ENCODE measurements around the gene CST5. TPM values are rescaled to one million over a fixed set of nuclear protein-coding genes. Genes with fewer than 3 reads are reported as not detected.
A peak's percentile ranks its signal among the peaks of the same experiment; 100 is the strongest.

Gene CST5, protein sequence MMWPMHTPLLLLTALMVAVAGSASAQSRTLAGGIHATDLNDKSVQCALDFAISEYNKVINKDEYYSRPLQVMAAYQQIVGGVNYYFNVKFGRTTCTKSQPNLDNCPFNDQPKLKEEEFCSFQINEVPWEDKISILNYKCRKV
- not detected for total RNA-seq

DNA sequence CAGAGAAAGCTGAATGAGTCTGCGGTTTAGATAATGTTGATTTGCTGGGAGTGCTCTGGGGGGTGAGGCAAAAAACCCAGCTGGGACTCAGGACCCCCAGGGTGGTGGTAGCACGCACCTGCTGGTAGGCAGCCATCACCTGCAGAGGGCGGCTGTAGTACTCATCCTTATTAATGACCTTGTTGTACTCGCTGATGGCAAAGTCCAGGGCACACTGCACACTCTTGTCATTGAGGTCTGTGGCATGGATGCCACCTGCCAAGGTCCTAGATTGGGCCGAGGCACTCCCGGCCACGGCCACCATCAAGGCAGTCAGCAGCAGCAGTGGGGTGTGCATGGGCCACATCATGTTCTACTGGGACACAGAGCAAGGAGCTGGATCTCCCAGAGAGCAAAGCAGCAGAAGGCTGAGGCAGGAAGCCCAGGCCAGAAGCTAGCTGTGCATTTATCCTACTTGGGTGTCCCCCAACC lies at the start of gene CST5:
Gene CST5, minus strand, starts transcription at position 421 of the 471 bp plus-strand sequence. Its CDS starts 72 bp downstream, at position 349.
- POLR2A ChIA-PET = no interaction called here
- peak within 1 kb of the TSS; percentile 27 for H3K27ac Mint-ChIP-seq
- no peak for DNase-seq
- no peaks in the 10 kb centered on the region for H3K9me3 Mint-ChIP-seq
- CTCF ChIA-PET = no interaction called here
- no peaks in the 10 kb centered on the region for H3K36me3 Mint-ChIP-seq (ENCODE audit: low read depth)
- no peak within 1 kb of the TSS for H3K4me3 Mint-ChIP-seq
- peaks cover 9% of the 10 kb centered on the region for H3K4me1 Mint-ChIP-seq
- peaks cover 2% of the 10 kb centered on the region for H3K27me3 Mint-ChIP-seq

DNA sequence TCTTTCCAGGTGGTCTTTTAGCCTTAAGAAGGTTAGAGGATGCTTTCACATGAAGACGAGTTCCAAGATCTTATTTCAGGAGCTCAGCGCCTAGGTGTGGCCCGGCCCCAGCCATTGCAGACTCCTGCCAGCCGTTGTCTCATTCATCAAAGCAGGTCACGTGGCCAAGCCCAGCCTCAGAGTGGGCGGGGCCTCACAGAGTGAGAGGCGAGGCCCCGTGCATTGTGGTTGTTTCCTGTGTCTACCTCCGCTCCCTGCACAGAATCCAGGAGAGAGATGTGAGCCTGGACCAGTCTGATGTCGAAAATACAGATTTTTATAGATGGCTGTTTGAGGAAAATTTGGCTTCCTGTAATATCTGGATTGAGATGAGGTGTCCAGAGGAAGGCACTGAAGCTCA lies 49.2 kb upstream of the CST5 start:
- Mint-ChIP-seq H3K27ac (no peak overlapping the region), H3K4me1 (peaks cover 27% of the 10 kb centered on the region), H3K4me3 (no peak overlapping the region), H3K9me3 (peaks cover 14% of the 10 kb centered on the region), H3K27me3 (no peaks in the 10 kb centered on the region), H3K36me3 (ENCODE audit: low read depth) (peaks cover 5% of the 10 kb centered on the region)
- peak; percentile 49 for DNase-seq
- POLR2A ChIA-PET = no interaction called here
- CTCF ChIA-PET = interaction anchor here (0.8 to 1.7 kb wide), 2 partner anchors 9 to 39 kb away, joined by 3 to 9 read pairs; no protein-coding TSS in a partner anchor

DNA sequence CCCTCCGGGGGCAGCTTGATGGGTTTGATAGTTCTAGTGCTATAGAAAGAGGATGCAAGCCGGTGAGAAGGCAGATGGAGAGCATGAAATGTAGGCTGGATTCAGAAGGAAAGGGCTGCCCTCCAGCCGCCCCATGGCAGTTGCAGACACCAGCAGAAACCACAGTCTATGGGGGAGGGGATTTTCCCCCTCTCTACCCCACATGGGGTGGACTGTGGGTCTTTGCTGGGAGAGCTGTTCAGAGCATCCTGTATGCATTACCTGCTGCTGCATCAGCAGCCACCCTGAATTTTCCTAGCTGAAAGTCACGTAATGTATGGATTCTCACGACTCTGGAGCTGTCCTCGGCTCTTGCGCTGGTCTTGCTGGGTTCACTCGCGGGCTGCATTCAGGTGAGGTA lies 48.8 kb upstream of the CST5 start:
- peaks cover 27% of the 10 kb centered on the region for H3K4me1 Mint-ChIP-seq
- H3K27me3 Mint-ChIP-seq = no peaks in the 10 kb centered on the region
- peaks cover 5% of the 10 kb centered on the region for H3K36me3 Mint-ChIP-seq (ENCODE audit: low read depth)
- CTCF ChIA-PET = interaction anchor here (1.7 kb wide), 1 partner anchor 9 kb away, joined by 9 read pairs; no protein-coding TSS in a partner anchor
- POLR2A ChIA-PET = no interaction called here
- H3K4me3 Mint-ChIP-seq = no peak overlapping the region
- H3K27ac Mint-ChIP-seq = no peak overlapping the region
- H3K9me3 Mint-ChIP-seq = peaks cover 14% of the 10 kb centered on the region
- DNase-seq = no peak

DNA sequence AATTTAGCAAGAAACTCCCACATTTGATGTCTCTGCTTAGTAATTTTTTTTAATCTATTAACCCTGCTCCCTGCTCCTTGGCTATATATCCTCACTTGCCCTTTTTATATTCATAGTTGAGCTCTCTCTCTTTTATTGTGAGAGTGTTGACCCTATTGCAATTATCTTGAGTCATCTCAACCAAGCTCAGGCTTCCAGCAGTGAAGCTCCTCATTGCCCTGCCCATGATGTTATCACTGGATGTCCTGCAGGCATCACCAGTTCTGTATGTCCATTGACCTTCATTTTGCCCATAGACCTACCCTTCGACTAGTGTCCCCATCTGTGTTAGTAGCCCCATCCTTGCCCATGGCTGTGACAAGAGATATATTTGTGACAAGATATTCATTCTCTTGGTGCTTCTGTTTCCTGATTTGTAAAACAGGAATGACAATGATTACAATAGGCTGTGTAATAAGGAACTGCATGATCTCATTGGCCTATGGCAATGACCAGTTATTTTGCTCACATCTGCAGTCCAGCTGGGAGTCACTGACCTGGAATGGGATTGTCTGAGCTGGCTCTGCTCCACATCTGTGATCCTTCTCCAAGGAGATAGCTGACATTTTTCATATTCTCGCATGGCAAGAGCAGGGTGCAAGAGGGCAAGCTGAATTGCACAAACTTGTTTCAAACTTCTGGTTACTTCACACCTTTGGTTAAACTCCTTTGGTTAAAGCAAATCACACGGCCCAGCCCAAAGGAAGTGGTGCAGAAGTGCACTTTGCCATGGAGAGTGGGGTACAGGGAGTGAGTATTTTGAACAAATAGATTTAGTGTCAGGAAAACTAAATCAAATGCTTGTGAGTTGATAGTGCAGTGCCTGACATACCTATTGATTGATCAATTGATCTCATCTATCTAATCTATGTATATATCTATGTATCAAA lies 47.7 kb upstream of the CST5 start:
- no peak overlapping the region for H3K27ac Mint-ChIP-seq
- ChIA-PET POLR2A (interaction anchor here (0.6 kb wide), 1 partner anchor 818 kb away, joined by 5 read pairs; no protein-coding TSS in a partner anchor), CTCF (no interaction called here)
- no peaks in the 10 kb centered on the region for H3K27me3 Mint-ChIP-seq
- no peak overlapping the region for H3K4me3 Mint-ChIP-seq
- H3K36me3 Mint-ChIP-seq (ENCODE audit: low read depth) = peaks cover 5% of the 10 kb centered on the region
- H3K4me1 Mint-ChIP-seq = peaks cover 27% of the 10 kb centered on the region
- no peak for DNase-seq
- peaks cover 14% of the 10 kb centered on the region for H3K9me3 Mint-ChIP-seq

DNA sequence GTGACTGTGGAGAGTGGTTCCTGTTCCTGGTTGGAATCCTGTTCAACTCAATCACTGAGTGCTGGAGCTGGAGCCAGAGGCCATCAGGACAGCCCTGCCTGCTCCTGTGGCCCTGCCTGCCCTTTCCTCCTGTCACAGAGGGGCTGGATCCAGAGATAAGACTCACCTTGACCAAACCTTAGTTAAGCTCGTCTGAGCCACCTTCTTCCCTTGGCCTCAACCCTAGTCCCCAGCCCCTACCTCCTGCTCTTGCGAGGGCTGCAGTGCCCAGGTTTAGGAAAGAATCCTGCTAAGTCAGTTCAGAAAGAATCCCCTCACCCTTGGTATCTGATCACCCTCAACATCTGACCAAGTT lies 47.0 kb upstream of the CST5 start:
- H3K36me3 Mint-ChIP-seq (ENCODE audit: low read depth) = peaks cover 5% of the 10 kb centered on the region
- no peaks in the 10 kb centered on the region for H3K27me3 Mint-ChIP-seq
- POLR2A ChIA-PET = no interaction called here
- peaks cover 30% of the 10 kb centered on the region for H3K4me1 Mint-ChIP-seq
- no peak for DNase-seq
- CTCF ChIA-PET = no interaction called here
- peaks cover 14% of the 10 kb centered on the region for H3K9me3 Mint-ChIP-seq
- H3K27ac Mint-ChIP-seq = no peak overlapping the region
- no peak overlapping the region for H3K4me3 Mint-ChIP-seq

DNA sequence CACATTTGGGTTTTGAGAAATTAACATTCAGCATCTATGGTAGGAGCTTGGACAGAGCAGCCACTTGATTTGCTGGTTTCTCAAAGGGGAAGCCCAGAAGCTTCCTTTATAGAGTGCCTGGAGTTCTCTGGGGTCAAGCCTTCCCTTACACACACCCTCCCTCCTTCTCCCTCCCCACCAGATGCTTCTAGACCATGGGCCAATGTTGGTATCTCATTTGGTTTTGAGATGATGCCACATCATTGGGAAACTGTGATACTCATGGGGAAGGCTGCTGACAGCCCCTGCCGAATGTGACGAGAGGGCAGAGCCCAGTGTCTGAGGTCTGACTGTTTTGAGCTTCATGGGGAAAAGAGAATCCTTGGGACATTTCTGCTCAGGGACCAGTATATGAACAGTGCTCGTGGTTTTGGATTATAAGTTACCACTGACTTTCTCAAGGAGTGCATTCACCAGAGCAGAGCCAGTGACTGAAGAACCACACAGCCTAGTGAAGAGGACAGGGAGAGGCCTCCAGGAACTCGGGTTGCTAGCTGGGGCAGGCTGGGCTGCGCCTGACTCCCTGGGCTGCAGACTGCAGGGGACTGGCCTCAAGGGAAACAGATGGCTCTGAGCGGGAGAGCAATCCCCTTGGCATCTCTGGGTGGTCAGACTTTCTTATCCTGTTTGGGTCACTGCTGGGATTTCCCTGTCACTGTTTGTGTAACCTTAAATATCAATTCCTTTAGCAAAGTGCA lies 46.4 kb upstream of the CST5 start:
- no peak overlapping the region for H3K27ac Mint-ChIP-seq
- H3K36me3 Mint-ChIP-seq (ENCODE audit: low read depth) = peaks cover 5% of the 10 kb centered on the region
- peaks cover 14% of the 10 kb centered on the region for H3K9me3 Mint-ChIP-seq
- DNase-seq = no peak
- POLR2A ChIA-PET = no interaction called here
- CTCF ChIA-PET = interaction anchor here (1.4 kb wide), 1 partner anchor 9 kb away, joined by 4 read pairs; no protein-coding TSS in a partner anchor
- no peaks in the 10 kb centered on the region for H3K27me3 Mint-ChIP-seq
- H3K4me1 Mint-ChIP-seq = peaks cover 31% of the 10 kb centered on the region
- no peak overlapping the region for H3K4me3 Mint-ChIP-seq

DNA sequence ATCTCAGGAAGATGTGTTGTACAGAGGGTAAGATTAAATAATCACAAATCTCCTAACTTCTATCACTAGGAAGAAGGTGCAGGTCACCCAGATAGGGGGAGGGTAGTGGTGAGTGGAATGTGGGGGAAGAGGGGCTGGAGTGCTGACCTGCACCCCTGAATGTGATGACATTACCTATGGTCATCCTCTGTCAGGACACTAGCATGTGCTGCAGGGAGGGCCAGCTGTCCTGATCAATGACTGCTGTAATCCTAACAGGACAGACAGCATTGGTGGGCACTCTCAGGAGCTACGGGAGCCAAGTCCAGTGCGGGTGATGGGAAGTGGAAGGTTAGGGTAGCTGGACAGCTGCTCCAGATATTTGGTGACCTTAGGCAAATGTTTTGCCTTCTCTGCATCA lies 45.2 kb upstream of the CST5 start:
- H3K27ac Mint-ChIP-seq = no peak overlapping the region
- POLR2A ChIA-PET = no interaction called here
- peaks cover under 1% of the 10 kb centered on the region for H3K36me3 Mint-ChIP-seq (ENCODE audit: low read depth)
- DNase-seq = no peak
- no peak overlapping the region for H3K4me3 Mint-ChIP-seq
- H3K9me3 Mint-ChIP-seq = peaks cover 5% of the 10 kb centered on the region
- peaks cover 43% of the 10 kb centered on the region for H3K4me1 Mint-ChIP-seq
- H3K27me3 Mint-ChIP-seq = no peaks in the 10 kb centered on the region
- CTCF ChIA-PET = interaction anchor here (1.4 kb wide), 1 partner anchor 8 kb away, joined by 4 read pairs; no protein-coding TSS in a partner anchor

DNA sequence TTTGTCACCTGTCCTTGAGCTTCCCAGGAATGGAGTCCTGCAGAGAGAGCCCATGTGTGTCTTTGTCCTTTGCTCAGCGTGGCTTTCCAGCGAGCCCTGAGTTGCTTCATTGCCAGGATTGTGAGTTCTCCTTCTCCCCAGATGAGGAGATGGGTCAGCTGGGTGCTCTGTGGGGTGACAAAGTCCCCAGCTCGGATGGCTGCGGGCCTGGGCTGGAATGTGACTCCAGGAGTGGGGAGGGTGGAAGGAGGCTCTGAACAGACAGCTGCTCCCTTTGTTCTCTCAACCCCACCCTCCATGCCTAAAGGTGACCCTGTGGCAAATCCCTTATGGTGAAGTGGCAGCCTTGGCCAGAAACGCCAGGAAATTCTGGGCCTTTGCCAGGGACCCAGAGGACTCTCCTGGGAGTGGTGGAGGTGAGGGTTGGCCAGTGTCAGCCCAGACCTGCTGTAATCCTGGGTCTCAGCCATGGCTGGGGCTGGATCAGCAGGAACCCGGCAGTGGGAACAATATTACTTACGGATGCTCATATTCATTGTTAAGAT lies 44.4 kb upstream of the CST5 start:
- H3K36me3 Mint-ChIP-seq (ENCODE audit: low read depth) = no peaks in the 10 kb centered on the region
- no peaks in the 10 kb centered on the region for H3K27me3 Mint-ChIP-seq
- ChIA-PET POLR2A (no interaction called here), CTCF (no interaction called here)
- H3K4me1 Mint-ChIP-seq = peaks cover 41% of the 10 kb centered on the region
- no peak for DNase-seq
- no peaks in the 10 kb centered on the region for H3K9me3 Mint-ChIP-seq
- H3K4me3 Mint-ChIP-seq = no peak overlapping the region
- no peak overlapping the region for H3K27ac Mint-ChIP-seq

DNA sequence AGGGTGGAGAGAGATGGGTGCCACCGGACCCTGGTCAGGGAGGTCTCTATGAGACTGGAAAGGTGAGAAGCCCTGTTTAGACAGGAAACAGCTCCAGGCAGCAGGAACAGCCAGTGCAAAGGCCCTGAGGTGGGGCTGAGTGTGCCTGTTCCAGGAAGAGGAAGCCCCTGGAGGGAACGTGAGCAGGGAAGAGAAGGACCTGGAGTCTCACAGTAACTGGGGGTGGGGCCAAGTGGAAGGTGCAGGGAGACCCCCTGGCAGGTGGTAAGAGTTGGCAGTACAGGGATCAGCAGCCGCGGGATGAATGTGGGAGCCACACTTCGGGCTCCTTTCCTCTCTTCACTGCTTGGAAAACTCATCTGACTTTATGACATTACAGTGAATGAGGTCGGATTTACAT lies 43.8 kb upstream of the CST5 start:
- POLR2A ChIA-PET = no interaction called here
- CTCF ChIA-PET = no interaction called here
- Mint-ChIP-seq H3K4me1 (peaks cover 35% of the 10 kb centered on the region), H3K9me3 (no peaks in the 10 kb centered on the region), H3K27ac (no peak overlapping the region), H3K27me3 (no peaks in the 10 kb centered on the region), H3K4me3 (no peak overlapping the region), H3K36me3 (ENCODE audit: low read depth) (no peaks in the 10 kb centered on the region)
- DNase-seq = no peak

DNA sequence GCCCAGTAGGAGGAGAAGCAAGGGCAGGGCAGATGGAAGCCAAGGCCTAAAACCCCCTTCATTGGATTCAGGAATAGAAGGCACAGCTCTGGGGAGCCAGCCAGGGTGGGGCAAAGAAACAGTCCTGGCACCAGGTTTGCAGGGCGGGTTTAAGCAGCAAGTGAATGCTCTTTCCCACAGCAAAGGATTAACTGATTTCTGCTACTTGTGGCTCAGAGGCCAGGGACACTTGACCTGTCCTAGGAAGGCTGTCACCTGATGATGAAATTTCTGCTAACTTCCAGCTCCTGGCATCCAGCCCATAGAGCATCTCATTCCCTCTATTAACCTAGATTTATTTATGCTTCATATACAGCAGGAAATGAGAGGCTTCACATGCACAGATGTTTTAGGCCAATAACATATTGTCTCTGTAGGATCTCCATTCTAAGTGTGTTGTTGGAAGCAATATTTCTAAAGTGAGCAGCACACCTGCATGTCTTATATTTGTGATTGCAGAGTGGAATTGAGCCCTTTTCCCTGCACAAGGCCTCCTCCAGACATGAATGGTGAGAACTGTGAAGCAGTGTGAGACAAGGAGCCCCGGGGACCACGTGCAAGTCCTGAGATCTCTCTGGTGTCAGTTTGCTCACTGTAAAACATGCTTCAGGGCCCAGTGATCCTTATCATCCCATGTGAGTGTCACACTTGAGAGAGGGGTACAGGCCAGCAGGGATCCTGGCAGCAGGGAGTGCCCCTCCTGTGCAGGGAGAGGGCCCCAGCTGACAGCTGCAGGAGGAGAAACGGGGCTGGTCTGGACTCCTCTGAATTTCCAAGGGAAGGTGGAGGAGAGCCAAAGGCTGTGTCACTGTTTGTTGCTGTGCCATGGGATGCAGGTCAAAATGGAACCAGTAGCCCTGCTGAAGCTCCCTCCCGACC lies 41.1 kb upstream of the CST5 start:
- H3K27ac Mint-ChIP-seq = peak overlapping the region; percentile 63
- CTCF ChIA-PET = no interaction called here
- no peaks in the 10 kb centered on the region for H3K9me3 Mint-ChIP-seq
- DNase-seq = no peak
- POLR2A ChIA-PET = no interaction called here
- H3K36me3 Mint-ChIP-seq (ENCODE audit: low read depth) = no peaks in the 10 kb centered on the region
- no peak overlapping the region for H3K4me3 Mint-ChIP-seq
- H3K4me1 Mint-ChIP-seq = peaks cover 20% of the 10 kb centered on the region
- no peaks in the 10 kb centered on the region for H3K27me3 Mint-ChIP-seq

DNA sequence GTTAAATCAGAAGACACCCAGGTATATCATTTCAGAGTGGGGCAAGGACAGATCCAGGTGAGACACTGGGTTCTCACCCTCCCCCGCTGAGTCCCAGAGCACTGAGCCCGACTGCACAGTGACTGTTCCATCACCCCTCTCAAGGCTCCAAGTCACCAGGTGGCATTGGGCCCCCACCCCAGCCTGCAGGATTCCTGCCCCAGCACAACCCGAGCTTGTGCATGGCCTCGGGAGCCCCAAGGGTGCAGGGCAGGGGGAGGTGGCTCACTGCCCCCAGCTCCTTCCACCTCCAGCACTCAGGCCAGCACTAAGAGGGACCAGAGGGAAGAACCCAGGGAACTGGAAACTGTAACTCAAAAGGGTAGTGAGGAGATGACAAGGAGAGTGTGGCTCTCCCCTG lies 39.3 kb upstream of the CST5 start:
- CTCF ChIA-PET = no interaction called here
- no peak overlapping the region for H3K27ac Mint-ChIP-seq
- no peak overlapping the region for H3K4me3 Mint-ChIP-seq
- DNase-seq = no peak
- no peaks in the 10 kb centered on the region for H3K36me3 Mint-ChIP-seq (ENCODE audit: low read depth)
- no peaks in the 10 kb centered on the region for H3K9me3 Mint-ChIP-seq
- H3K4me1 Mint-ChIP-seq = peaks cover 20% of the 10 kb centered on the region
- H3K27me3 Mint-ChIP-seq = no peaks in the 10 kb centered on the region
- POLR2A ChIA-PET = no interaction called here
